Activated B cell treated with CpG ODN at 0.5 μM for 24 hours (primary cell): Measurements from ENCODE around the gene LOXL1. TPM values are rescaled to one million over a fixed set of nuclear protein-coding genes. Genes with fewer than 3 reads are reported as not detected.
A peak's percentile ranks its signal among the peaks of the same experiment; 100 is the strongest.

Experiments
- ATAC-seq: fragments of 200-7000 bp; cut with Tn5 transposase; one replicate; pipeline ENCODE4 v1.10.0; 2021; ENCODE audit warnings: low read depth, mild to moderate bottlenecking, moderate library complexity
- CTCF ChIA-PET: fragments of 350-600 bp; sonication (Branson Sonifier 250); formaldehyde crosslinking; loops from one replicate; lab custom pipeline; 2021; ENCODE audit warnings: antibody characterized with exemption; lab: Charles Lee
- POLR2A ChIA-PET: fragments of 350-600 bp; sonication (Branson Sonifier 250); formaldehyde crosslinking; loops from one replicate; lab custom pipeline; 2021; ENCODE audit warnings: antibody characterized with exemption; lab: Charles Lee
- DNase-seq: peaks from one replicate; pipeline ENCODE4 v3.0.0; 2022
- H3K27ac Mint-ChIP-seq: one replicate; pipeline ENCODE4 v1.8.0; 2020; ENCODE audit warnings: mixed read lengths
- H3K27me3 Mint-ChIP-seq: one replicate; pipeline ENCODE4 v1.8.0; 2021; ENCODE audit warnings: mixed read lengths
- H3K36me3 Mint-ChIP-seq: one replicate; pipeline ENCODE4 v1.8.0; 2021; ENCODE audit warnings: low read depth, mixed read lengths
- H3K4me1 Mint-ChIP-seq: one replicate; pipeline ENCODE4 v1.8.0; 2021; ENCODE audit warnings: mixed read lengths
- H3K4me3 Mint-ChIP-seq: one replicate; pipeline ENCODE4 v1.8.0; 2020; ENCODE audit warnings: mild to moderate bottlenecking, mixed read lengths
- H3K9me3 Mint-ChIP-seq: one replicate; pipeline ENCODE4 v1.8.0; 2020; ENCODE audit warnings: mixed read lengths
- intact Hi-C: fragments of 100-400 bp; cut with micrococcal nuclease; formaldehyde crosslinking; loops from one replicate; pipeline ENCODE4 v1.15.1; 2024
- total RNA-seq: library from RNA; stranded (reverse); gene quantifications from 2 replicates; pipeline ENCODE4 v1.2.3, GENCODE V29; 2022
- TF ChIP-seq, protein P1 (sequence below): fragments of 200-600 bp; IDR thresholded peaks from one replicate; pipeline ENCODE4 v1.8.0; 2022; ENCODE audit warnings: antibody characterized with exemption, mild to moderate bottlenecking

LOXL1 gene, protein sequence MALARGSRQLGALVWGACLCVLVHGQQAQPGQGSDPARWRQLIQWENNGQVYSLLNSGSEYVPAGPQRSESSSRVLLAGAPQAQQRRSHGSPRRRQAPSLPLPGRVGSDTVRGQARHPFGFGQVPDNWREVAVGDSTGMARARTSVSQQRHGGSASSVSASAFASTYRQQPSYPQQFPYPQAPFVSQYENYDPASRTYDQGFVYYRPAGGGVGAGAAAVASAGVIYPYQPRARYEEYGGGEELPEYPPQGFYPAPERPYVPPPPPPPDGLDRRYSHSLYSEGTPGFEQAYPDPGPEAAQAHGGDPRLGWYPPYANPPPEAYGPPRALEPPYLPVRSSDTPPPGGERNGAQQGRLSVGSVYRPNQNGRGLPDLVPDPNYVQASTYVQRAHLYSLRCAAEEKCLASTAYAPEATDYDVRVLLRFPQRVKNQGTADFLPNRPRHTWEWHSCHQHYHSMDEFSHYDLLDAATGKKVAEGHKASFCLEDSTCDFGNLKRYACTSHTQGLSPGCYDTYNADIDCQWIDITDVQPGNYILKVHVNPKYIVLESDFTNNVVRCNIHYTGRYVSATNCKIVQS
- total RNA-seq = 0.61 and 1.1 TPM in 2 replicates

DNA sequence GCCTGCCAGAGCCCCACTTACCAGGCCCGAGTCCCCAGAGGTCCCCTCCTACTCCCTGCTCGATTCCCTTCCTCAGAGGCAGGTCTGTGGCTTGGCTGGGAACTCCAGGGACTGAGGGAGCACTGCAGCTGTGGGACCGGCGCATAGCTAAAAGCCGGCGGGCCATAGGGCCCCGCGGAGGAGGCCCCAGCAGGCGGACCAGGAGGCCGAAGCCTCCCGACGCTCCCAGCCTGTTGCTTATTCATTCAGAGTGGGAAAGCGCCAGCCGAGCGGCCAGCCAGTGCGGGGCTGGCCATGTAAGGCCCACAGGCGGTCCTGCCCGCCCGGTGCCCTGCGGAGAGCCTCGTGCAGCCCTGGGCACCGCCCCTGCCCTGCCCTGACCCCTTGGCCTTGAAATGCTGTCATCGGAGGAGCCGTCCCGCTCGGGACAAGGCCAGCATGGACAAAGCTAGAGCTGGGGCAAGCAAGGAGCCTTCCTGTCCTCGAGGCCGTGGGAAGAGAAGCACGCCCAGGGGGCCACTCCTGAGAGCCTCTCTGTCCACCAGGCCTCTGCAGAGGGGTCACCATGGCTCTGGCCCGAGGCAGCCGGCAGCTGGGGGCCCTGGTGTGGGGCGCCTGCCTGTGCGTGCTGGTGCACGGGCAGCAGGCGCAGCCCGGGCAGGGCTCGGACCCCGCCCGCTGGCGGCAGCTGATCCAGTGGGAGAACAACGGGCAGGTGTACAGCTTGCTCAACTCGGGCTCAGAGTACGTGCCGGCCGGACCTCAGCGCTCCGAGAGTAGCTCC lies at the start of gene LOXL1:
Gene LOXL1 (plus strand): TSS at position 244 of the 784 bp plus-strand sequence. CDS start 322 bp downstream, at position 566.
- Mint-ChIP-seq H3K9me3 (no peaks in the 10 kb centered on the region), H3K27me3 (peaks cover 28% of the 10 kb centered on the region), H3K4me3 (peak within 1 kb of the TSS; percentile 58), H3K36me3 (no peaks in the 10 kb centered on the region), H3K27ac (no peak within 1 kb of the TSS), H3K4me1 (peaks cover 12% of the 10 kb centered on the region)
- DNase-seq (no peak), ATAC-seq (no peak)
- intact Hi-C loops = loop anchor here (5.0 to 10.0 kb wide), 2 partner anchors 292 to 996 kb away; partner anchors contain the start of gene NPTN
- ChIA-PET POLR2A (no interaction called here), CTCF (interaction anchor here (0.7 kb wide), 1 partner anchor 645 kb away, joined by 3 read pairs; no protein-coding TSS in a partner anchor)
- TF ChIP-seq, protein P1, sequence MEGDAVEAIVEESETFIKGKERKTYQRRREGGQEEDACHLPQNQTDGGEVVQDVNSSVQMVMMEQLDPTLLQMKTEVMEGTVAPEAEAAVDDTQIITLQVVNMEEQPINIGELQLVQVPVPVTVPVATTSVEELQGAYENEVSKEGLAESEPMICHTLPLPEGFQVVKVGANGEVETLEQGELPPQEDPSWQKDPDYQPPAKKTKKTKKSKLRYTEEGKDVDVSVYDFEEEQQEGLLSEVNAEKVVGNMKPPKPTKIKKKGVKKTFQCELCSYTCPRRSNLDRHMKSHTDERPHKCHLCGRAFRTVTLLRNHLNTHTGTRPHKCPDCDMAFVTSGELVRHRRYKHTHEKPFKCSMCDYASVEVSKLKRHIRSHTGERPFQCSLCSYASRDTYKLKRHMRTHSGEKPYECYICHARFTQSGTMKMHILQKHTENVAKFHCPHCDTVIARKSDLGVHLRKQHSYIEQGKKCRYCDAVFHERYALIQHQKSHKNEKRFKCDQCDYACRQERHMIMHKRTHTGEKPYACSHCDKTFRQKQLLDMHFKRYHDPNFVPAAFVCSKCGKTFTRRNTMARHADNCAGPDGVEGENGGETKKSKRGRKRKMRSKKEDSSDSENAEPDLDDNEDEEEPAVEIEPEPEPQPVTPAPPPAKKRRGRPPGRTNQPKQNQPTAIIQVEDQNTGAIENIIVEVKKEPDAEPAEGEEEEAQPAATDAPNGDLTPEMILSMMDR = no peak

DNA sequence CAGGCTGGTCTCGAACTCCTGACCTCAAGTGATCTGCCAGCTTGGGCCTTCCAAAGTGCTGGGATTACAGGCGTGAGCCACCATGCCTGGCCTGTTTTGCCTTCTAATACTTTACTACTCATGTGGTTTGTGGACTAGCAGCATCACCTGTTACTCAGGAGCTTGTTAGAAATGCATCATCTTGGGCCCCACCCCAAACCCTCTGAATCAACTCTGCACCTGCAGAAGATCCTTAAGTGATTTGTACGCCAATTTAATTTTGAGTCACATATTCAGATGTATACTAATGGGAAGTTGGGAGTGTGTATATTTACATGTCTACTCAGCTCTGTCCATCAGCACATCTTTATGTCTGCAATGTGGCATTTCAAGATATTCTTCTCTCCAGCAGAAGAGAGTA lies 46.8 kb upstream of the LOXL1 start:
- no peaks in the 10 kb centered on the region for H3K4me1 Mint-ChIP-seq
- no peaks in the 10 kb centered on the region for H3K36me3 Mint-ChIP-seq
- H3K9me3 Mint-ChIP-seq = no peaks in the 10 kb centered on the region
- ATAC-seq = no peak
- POLR2A ChIA-PET = no interaction called here
- CTCF ChIA-PET = no interaction called here
- TF ChIP-seq, protein P1 = no peak
- H3K27ac Mint-ChIP-seq = no peak overlapping the region
- no peak overlapping the region for H3K4me3 Mint-ChIP-seq
- no peak for DNase-seq
- intact Hi-C loops = no loop called here
- H3K27me3 Mint-ChIP-seq = peaks cover 25% of the 10 kb centered on the region

DNA sequence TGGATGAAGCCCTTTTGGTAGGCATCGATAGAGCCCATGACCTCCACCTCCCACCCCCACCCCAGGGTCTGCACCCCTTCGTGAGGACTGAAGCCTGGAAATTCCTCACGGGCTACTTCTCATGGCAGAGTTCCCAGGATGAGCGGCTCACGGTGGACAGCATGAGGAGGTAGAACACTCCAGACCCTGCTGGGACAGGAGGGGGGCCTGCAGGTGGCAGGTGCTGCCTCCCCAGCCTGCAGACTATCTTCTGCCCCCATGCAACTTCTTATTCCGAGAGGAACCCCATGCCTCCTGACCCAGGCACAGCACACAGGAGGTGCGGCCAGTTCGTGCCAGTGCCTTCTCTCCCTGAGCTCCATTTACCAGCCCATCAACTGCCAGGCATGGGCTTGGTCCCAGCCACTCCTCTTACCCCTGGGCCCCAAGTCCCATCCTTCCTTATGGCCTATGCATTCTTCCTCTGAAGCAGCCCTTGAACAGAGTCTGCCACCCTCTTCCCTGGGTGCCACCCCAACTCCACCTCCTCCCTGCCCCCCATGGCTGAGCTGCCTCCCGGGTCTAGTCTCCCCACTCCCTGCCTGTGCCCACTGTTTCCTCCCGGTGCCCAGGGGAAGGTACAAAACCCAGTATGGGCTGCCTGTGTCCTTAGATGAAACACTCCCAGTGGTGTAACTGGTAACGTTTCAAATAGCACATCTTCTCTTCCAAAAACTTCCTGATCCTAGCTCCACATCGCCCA lies 44.5 kb upstream of the LOXL1 start:
- H3K4me1 Mint-ChIP-seq = no peaks in the 10 kb centered on the region
- ChIA-PET CTCF (no interaction called here), POLR2A (no interaction called here)
- no peak overlapping the region for H3K4me3 Mint-ChIP-seq
- no peaks in the 10 kb centered on the region for H3K36me3 Mint-ChIP-seq
- ATAC-seq (no peak), DNase-seq (no peak)
- H3K27me3 Mint-ChIP-seq = peaks cover 20% of the 10 kb centered on the region
- TF ChIP-seq, protein P1 = no peak
- intact Hi-C loops = no loop called here
- no peak overlapping the region for H3K27ac Mint-ChIP-seq
- H3K9me3 Mint-ChIP-seq = no peaks in the 10 kb centered on the region

DNA sequence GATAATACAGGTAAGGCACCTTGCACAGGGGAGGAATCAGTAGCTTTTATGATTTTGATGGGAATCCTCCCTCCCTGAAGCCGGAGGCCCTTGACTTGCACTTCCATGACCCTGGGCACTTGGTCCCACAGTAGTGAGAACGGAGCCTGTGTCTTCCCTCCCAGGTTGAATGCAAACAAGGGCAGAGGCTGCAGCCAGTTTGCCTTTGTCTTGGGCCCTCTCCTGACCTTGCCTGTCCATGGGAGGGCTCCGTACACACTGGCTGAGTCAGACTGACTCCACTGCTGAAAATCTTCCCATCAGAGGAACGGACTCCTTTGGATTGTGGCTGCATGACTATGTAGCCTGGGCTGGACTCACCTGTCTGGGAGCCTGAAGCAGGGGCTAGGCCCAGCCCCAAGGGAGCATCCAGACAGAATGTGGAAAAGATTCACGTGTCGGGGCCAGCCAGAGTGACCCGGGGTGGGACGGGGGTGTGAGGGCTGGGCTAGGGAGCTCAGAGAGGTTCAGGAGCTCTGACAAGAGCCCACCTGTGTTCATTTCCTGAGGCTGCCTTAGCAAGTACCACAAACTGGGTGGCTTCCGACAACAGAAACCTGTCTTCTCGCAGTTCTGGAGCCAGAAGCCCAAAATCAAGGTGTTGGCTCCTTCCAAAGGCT lies 43.4 kb upstream of the LOXL1 start:
- POLR2A ChIA-PET = no interaction called here
- no peaks in the 10 kb centered on the region for H3K4me1 Mint-ChIP-seq
- intact Hi-C loops = no loop called here
- TF ChIP-seq, protein P1 = no peak
- CTCF ChIA-PET = no interaction called here
- no peaks in the 10 kb centered on the region for H3K36me3 Mint-ChIP-seq
- H3K27me3 Mint-ChIP-seq = peaks cover 22% of the 10 kb centered on the region
- DNase-seq (no peak), ATAC-seq (no peak)
- no peak overlapping the region for H3K27ac Mint-ChIP-seq
- no peaks in the 10 kb centered on the region for H3K9me3 Mint-ChIP-seq
- no peak overlapping the region for H3K4me3 Mint-ChIP-seq
